SH-SY5Y (cell line): ENCODE data around the gene VPS13D.

ENCODE experiments used
- GATA2 ChIP-seq: IDR thresholded peaks from 2 replicates; pipeline ENCODE4 v1.6.1; 2011; ENCODE audit warnings: mild to moderate bottlenecking, low read depth, low read length
- GATA3 ChIP-seq: IDR thresholded peaks from 2 replicates; pipeline ENCODE4 v1.6.1; 2011; ENCODE audit warnings: low read depth, mild to moderate bottlenecking, low read length, moderate library complexity

- TF ChIP-seq GATA2: no peak
- TF ChIP-seq GATA3: no peak
Measured at GRCh38 chr1:12412439-12412838, 182.6 kb downstream of the VPS13D start.
